PC-3 (cell line): ENCODE results near the gene FOXN3. TPM values are rescaled to one million over a fixed set of nuclear protein-coding genes. Genes with fewer than 3 reads are reported as not detected.

Experiments
- ATAC-seq: fragments of 200-7000 bp; cut with Tn5 transposase; 2 replicates; pipeline ENCODE4 v1.9.1; 2020; ENCODE audit warnings: mild to moderate bottlenecking, moderate library complexity
- BruUV-seq: library from RNA; stranded (reverse); fragments of 400-500 nt; replicated peaks from 2 replicates; lab custom pipeline; 2021; lab: Mats Ljungman, UMichigan
- CTCF ChIA-PET: fragments of 300-600 bp; sonication (Branson Sonifier 250); formaldehyde crosslinking; loops from one replicate; lab custom pipeline; 2022; ENCODE audit warnings: antibody characterized with exemption; lab: Charles Lee
- POLR2A ChIA-PET: fragments of 300-600 bp; sonication (Branson Sonifier 250); formaldehyde crosslinking; loops from one replicate; lab custom pipeline; 2022; ENCODE audit warnings: antibody characterized with exemption; ENCODE audit not compliant: unreplicated experiment; lab: Charles Lee
- DNase-seq: peaks from one replicate; pipeline ENCODE4 v3.0.0-alpha.2; 2015
- H2AFZ ChIP-seq: fragments of 300-600 bp; sonication (generic); 2 replicates; pipeline ENCODE4 v1.6.0; 2016; ENCODE audit warnings: antibody characterized with exemption, low read length
- H3F3A ChIP-seq: fragments of 300-600 bp; sonication (generic); one replicate; pipeline ENCODE4 v1.6.0; 2017; ENCODE audit warnings: antibody characterized with exemption, low read length, control low read depth, mild to moderate bottlenecking; ENCODE audit not compliant: unreplicated experiment
- H3K27ac ChIP-seq: fragments of 300-600 bp; sonication (generic); 2 replicates; pipeline ENCODE4 v1.5.1; 2016; ENCODE audit warnings: mild to moderate bottlenecking, low read length
- H3K27me3 ChIP-seq: fragments of 300-600 bp; sonication (generic); 2 replicates; pipeline ENCODE4 v1.6.1; 2016; ENCODE audit warnings: low read length, mixed read lengths
- H3K36me3 ChIP-seq: fragments of 300-600 bp; sonication (generic); 2 replicates; pipeline ENCODE4 v1.6.1; 2016; ENCODE audit warnings: low read depth, mixed run types, low read length, mixed read lengths
- H3K4me1 ChIP-seq: fragments of 300-600 bp; sonication (generic); 2 replicates; pipeline ENCODE4 v1.5.1; 2016; ENCODE audit warnings: low read length; ENCODE audit not compliant: insufficient read depth
- H3K4me2 ChIP-seq: fragments of 300-600 bp; sonication (generic); 2 replicates; pipeline ENCODE4 v1.6.0; 2016; ENCODE audit warnings: low read length
- H3K4me3 ChIP-seq: fragments of 300-600 bp; sonication (generic); 2 replicates; pipeline ENCODE4 v1.5.1; 2016; ENCODE audit warnings: mild to moderate bottlenecking, low read length, mixed read lengths
- H3K79me2 ChIP-seq: fragments of 300-600 bp; sonication (generic); 2 replicates; pipeline ENCODE4 v1.6.1; 2017; ENCODE audit warnings: low read length, mixed read lengths
- H3K9ac ChIP-seq: fragments of 300-600 bp; sonication (generic); 2 replicates; pipeline ENCODE4 v1.6.0; 2016; ENCODE audit warnings: mild to moderate bottlenecking, low read length
- H3K9me2 ChIP-seq: fragments of 300-600 bp; sonication (generic); replicated peaks from 2 replicates; pipeline ENCODE4 v1.6.1; 2016; ENCODE audit warnings: mixed run types, low read length, mixed read lengths
- H3K9me3 ChIP-seq: fragments of 300-600 bp; sonication (generic); 2 replicates; pipeline ENCODE4 v1.6.1; 2016; ENCODE audit warnings: low read length, mixed read lengths
- H4K20me1 ChIP-seq: fragments of 300-600 bp; sonication (generic); 2 replicates; pipeline ENCODE4 v1.6.1; 2016; ENCODE audit warnings: low read length, mixed read lengths
- CTCF ChIP-seq: fragments of 300-600 bp; sonication (generic); conservative IDR thresholded peaks from 2 replicates; pipeline ENCODE4 v1.5.1; 2017; ENCODE audit warnings: antibody characterized with exemption, low read depth, mild to moderate bottlenecking, low read length
- EZH2 ChIP-seq: fragments of 300-600 bp; sonication (generic); IDR thresholded peaks from one replicate; pipeline ENCODE4 v1.6.1; 2017; ENCODE audit warnings: antibody characterized with exemption, mild to moderate bottlenecking, low read length; ENCODE audit not compliant: unreplicated experiment
- EZH2phosphoT487 ChIP-seq: fragments of 300-600 bp; sonication (generic); IDR thresholded peaks from 2 replicates; pipeline ENCODE4 v1.6.1; 2018; ENCODE audit warnings: mild to moderate bottlenecking, antibody characterized with exemption, low read length, borderline replicate concordance
- intact Hi-C: fragments of 100-400 bp; cut with micrococcal nuclease; formaldehyde crosslinking; loops from 2 replicates; pipeline ENCODE4 v1.9.0; 2023
- total RNA-seq: library from RNA; depleted of rRNA; stranded (reverse); fragments of >200 nt; gene quantifications from 2 replicates; pipeline ENCODE4 v1.2.3, GENCODE V29; 2014

FOXN3 gene
- total RNA-seq, 1 experiment from 2014 or later: 13.3 TPM

GRCh38 chr14:89198544-89199329, 218.3 kb downstream of the FOXN3 start:
- no peak overlapping the region for H3K4me2 ChIP-seq
- no peaks in the 10 kb centered on the region for H3K9me2 ChIP-seq
- no peaks in the 10 kb centered on the region for H3F3A ChIP-seq
- no peak overlapping the region for H2AFZ ChIP-seq
- no TSS peak for BruUV-seq
- ChIA-PET POLR2A (no interaction called here), CTCF (no interaction called here)
- no peak overlapping the region for H3K27ac ChIP-seq
- H3K36me3 ChIP-seq: no peaks in the 10 kb centered on the region
- ATAC-seq: no peak
- H4K20me1 ChIP-seq: no peaks in the 10 kb centered on the region
- TF ChIP-seq CTCF (no peak), EZH2 (no peak), EZH2phosphoT487 (no peak)
- intact Hi-C loops: no loop called here
- no peak for DNase-seq
- H3K4me3 ChIP-seq: no peak overlapping the region
- no peaks in the 10 kb centered on the region for H3K79me2 ChIP-seq
- H3K9me3 ChIP-seq: no peaks in the 10 kb centered on the region
- H3K4me1 ChIP-seq: no peaks in the 10 kb centered on the region
- H3K27me3 ChIP-seq: no peaks in the 10 kb centered on the region
- H3K9ac ChIP-seq: no peak overlapping the region

- Histone ChIP-seq H3K79me2 (no peaks in the 10 kb centered on the region), H4K20me1 (no peaks in the 10 kb centered on the region), H3K4me2 (no peak overlapping the region), H2AFZ (no peak overlapping the region), H3K27ac (no peak overlapping the region), H3K4me1 (no peaks in the 10 kb centered on the region), H3K9me3 (no peaks in the 10 kb centered on the region), H3F3A (no peaks in the 10 kb centered on the region), H3K9me2 (no peaks in the 10 kb centered on the region), H3K27me3 (no peaks in the 10 kb centered on the region), H3K4me3 (no peak overlapping the region), H3K9ac (no peak overlapping the region), H3K36me3 (no peaks in the 10 kb centered on the region)
- intact Hi-C loops: no loop called here
- TF ChIP-seq CTCF (no peak), EZH2 (no peak), EZH2phosphoT487 (no peak)
- ChIA-PET POLR2A (no interaction called here), CTCF (no interaction called here)
- no peak for ATAC-seq
- BruUV-seq: no TSS peak
- no peak for DNase-seq
Observed at GRCh38 chr14:89197623-89198022, 219.4 kb downstream of the FOXN3 start.

GRCh38 chr14:89196545-89196944, 220.5 kb downstream of the FOXN3 start:
- Histone ChIP-seq H3K9me3 (no peaks in the 10 kb centered on the region), H3K27me3 (no peaks in the 10 kb centered on the region), H4K20me1 (no peaks in the 10 kb centered on the region), H3K27ac (no peak overlapping the region), H3K36me3 (no peaks in the 10 kb centered on the region), H3K79me2 (no peaks in the 10 kb centered on the region), H3K4me2 (no peak overlapping the region), H2AFZ (no peak overlapping the region), H3K4me3 (no peak overlapping the region), H3K9ac (no peak overlapping the region), H3K9me2 (no peaks in the 10 kb centered on the region), H3F3A (no peaks in the 10 kb centered on the region), H3K4me1 (no peaks in the 10 kb centered on the region)
- intact Hi-C loops: no loop called here
- BruUV-seq: no TSS peak
- ATAC-seq: no peak
- TF ChIP-seq EZH2phosphoT487 (no peak), EZH2 (no peak), CTCF (no peak)
- CTCF ChIA-PET: no interaction called here
- DNase-seq: no peak
- POLR2A ChIA-PET: no interaction called here
